Measurements from ENCODE around the gene SLC22A17. TPM values are rescaled to one million over a fixed set of nuclear protein-coding genes. Genes with fewer than 3 reads are reported as not detected.

Gene SLC22A17
- total and polyA plus RNA-seq, 2 of the 13 experiments (the other 11 are each of a cell fraction or from before 2014, with no cell fraction given) = 0.95 to 1.1 TPM

DNA sequence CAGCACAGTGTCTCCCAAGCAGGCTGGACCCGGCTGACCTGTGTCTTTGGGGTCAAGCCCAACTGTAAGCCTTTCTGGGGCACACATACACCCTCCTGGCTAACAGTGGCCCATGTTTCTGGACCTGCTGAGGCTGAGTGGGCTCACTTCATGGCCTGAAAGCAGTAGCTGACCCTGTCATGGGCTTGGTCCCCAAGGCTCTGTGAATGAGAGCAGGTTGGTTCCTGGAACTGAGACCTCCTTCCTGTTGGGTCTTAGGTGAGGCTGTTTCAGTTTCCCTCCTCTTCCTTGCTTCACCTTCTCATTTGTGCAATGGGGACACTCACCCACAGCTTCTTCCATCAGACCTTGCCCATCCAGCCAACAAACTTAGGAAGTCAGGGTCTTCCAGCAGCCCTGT lies 19.2 kb upstream of the SLC22A17 start (continued):
- TF ChIP-seq CREM (IDR thresholded peaks at IDR 0.05) (no peak), CREM (CRISPR knock-in tag; IDR thresholded peaks at IDR 0.05) (no peak), FOXK1 (CRISPR knock-in tag; IDR thresholded peaks at IDR 0.05; ENCODE audit: borderline replicate concordance, low read depth) (no peak), ZNF326 (CRISPR knock-in tag; IDR thresholded peaks at IDR 0.05; ENCODE audit: borderline replicate concordance) (no peak), KLF16 (CRISPR knock-in tag; IDR thresholded peaks at IDR 0.05) (peak in 1 of 2 experiments; percentile 56; a peak in 1 of 4 replicates), DPF2 (CRISPR knock-in tag; IDR thresholded peaks at IDR 0.05; ENCODE audit: borderline replicate concordance, low read depth) (no peak), ELF3 (CRISPR knock-in tag; IDR thresholded peaks at IDR 0.05) (no peak), TOPORS (CRISPR knock-in tag; IDR thresholded peaks at IDR 0.05) (no peak), HHEX (CRISPR knock-in tag; IDR thresholded peaks at IDR 0.05) (no peak)
- TF ChIP-seq, protein P1, sequence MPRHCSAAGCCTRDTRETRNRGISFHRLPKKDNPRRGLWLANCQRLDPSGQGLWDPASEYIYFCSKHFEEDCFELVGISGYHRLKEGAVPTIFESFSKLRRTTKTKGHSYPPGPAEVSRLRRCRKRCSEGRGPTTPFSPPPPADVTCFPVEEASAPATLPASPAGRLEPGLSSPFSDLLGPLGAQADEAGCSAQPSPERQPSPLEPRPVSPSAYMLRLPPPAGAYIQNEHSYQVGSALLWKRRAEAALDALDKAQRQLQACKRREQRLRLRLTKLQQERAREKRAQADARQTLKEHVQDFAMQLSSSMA (CRISPR knock-in tag; IDR thresholded peaks at IDR 0.05) = no peak

- no peak overlapping the region for H2AFZ ChIP-seq (ENCODE audit: low read length)
- no peaks in the 10 kb centered on the region for H3K9me3 ChIP-seq (ENCODE audit: low read length)
- WGBS (ENCODE audit: low lambda C conversion rate) = 0% methylated on average over 1 of the region's 1 CpG
- no peak overlapping the region for H3K4me3 ChIP-seq (replicated peaks in 1 of 3; ENCODE audit: insufficient read depth in 1 of 3, low read depth in 2 of 3, low read length in 3 of 3)
- ChIA-PET CTCF (ENCODE audit: low intra/inter-chr PET ratio, low total read pairs) (no interaction called here), POLR2A (no interaction called here)
- H3K9ac ChIP-seq (ENCODE audit: insufficient read depth, low read depth, low read length) = no peak overlapping the region
- no peak for DNase-seq (ENCODE audit: low spot score)
- no peaks in the 10 kb centered on the region for H4K20me1 ChIP-seq (ENCODE audit: insufficient read depth, low read length)
- no peaks in the 10 kb centered on the region for H3K79me2 ChIP-seq (ENCODE audit: insufficient read depth, low read length)
- H3K4me2 ChIP-seq (ENCODE audit: low read depth, low read length) = no peak overlapping the region
- no TSS peak for BruUV-seq (replicated peaks)
- no peaks in the 10 kb centered on the region for H3K4me1 ChIP-seq (ENCODE audit: insufficient read depth, low read length)
- H3K27ac ChIP-seq (ENCODE audit: extremely low read length, insufficient read depth, low read length) = no peak overlapping the region
- ATAC-seq = no peak
- no peak for FAIRE-seq
- intact Hi-C loops (cut with micrococcal nuclease; ENCODE audit: unreplicated experiment) (no loop called here), in situ Hi-C loops (cut with HindIII; ENCODE audit: extremely low pct_ligation_motif_present, low pct_unique_long_range_greater_than_20kb) (no loop called here)
- H3K27me3 ChIP-seq (ENCODE audit: control insufficient read depth in 1 of 2, insufficient read depth in 2 of 2, low read length in 2 of 2) = peaks cover 27 to 89% of the 10 kb centered on the region in 2 experiments
- H3K36me3 ChIP-seq (replicated peaks in 1 of 2; ENCODE audit: control insufficient read depth in 1 of 2, insufficient read depth in 2 of 2, low read length in 2 of 2) = no peaks in the 10 kb centered on the region
- TF ChIP-seq, protein P2, sequence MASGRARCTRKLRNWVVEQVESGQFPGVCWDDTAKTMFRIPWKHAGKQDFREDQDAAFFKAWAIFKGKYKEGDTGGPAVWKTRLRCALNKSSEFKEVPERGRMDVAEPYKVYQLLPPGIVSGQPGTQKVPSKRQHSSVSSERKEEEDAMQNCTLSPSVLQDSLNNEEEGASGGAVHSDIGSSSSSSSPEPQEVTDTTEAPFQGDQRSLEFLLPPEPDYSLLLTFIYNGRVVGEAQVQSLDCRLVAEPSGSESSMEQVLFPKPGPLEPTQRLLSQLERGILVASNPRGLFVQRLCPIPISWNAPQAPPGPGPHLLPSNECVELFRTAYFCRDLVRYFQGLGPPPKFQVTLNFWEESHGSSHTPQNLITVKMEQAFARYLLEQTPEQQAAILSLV (CRISPR knock-in tag; IDR thresholded peaks at IDR 0.05; ENCODE audit: borderline replicate concordance) = no peak
- TF ChIP-seq RBM39 (IDR thresholded peaks at IDR 0.05; ENCODE audit: low read depth, low read length, poor library complexity, severe bottlenecking) (no peak), SMARCC2 (IDR thresholded peaks at IDR 0.05) (no peak), KAT2B (IDR thresholded peaks at IDR 0.05; ENCODE audit: borderline replicate concordance, low read depth, low read length) (no peak), RFXAP (CRISPR knock-in tag; IDR thresholded peaks at IDR 0.05; ENCODE audit: borderline replicate concordance) (no peak), PRDM15 (CRISPR knock-in tag; IDR thresholded peaks at IDR 0.05) (no peak), SRY (CRISPR knock-in tag; IDR thresholded peaks at IDR 0.05) (no peak), RFXANK (CRISPR knock-in tag; IDR thresholded peaks at IDR 0.05) (no peak), ISL2 (CRISPR knock-in tag; IDR thresholded peaks at IDR 0.05) (no peak), TIGD3 (CRISPR knock-in tag; IDR thresholded peaks at IDR 0.05; ENCODE audit: borderline replicate concordance) (no peak)
These were observed 17.5 kb upstream of the SLC22A17 start for GRCh38 chr14:23370221-23370620.
